Ishikawa (cell line): ENCODE data around the gene IFI44L.

ENCODE experiments used
- CEBPB ChIP-seq: IDR thresholded peaks from 2 replicates; pipeline ENCODE4 v1.6.1; 2012
- EGR1 ChIP-seq: IDR thresholded peaks from 2 replicates; pipeline ENCODE4 v1.6.1; 2012
- EP300 ChIP-seq: IDR thresholded peaks from 2 replicates; pipeline ENCODE4 v1.6.1; 2012; ENCODE audit warnings: borderline replicate concordance
- MAX ChIP-seq: IDR thresholded peaks from 2 replicates; pipeline ENCODE4 v1.6.1; 2012
- REST ChIP-seq: IDR thresholded peaks from 2 replicates; pipeline ENCODE4 v1.6.1; 2012; ENCODE audit warnings: low read depth, mild to moderate bottlenecking
- TAF1 ChIP-seq: IDR thresholded peaks from 2 replicates; pipeline ENCODE4 v1.6.1; 2012; ENCODE audit warnings: low read depth, mild to moderate bottlenecking
- TEAD4 ChIP-seq: IDR thresholded peaks from 2 replicates; pipeline ENCODE4 v1.6.1; 2012
- YY1 ChIP-seq: IDR thresholded peaks from 2 replicates; pipeline ENCODE4 v1.6.1; 2012; ENCODE audit warnings: low read depth

- TF ChIP-seq EP300 (no peak), MAX (no peak), TAF1 (no peak), YY1 (no peak), REST (no peak), EGR1 (no peak), CEBPB (no peak), TEAD4 (no peak)
These were observed 48.2 kb downstream of the IFI44L start for GRCh38 chr1:78668427-78668826.
